K562 (cell line): ENCODE measurements around the gene CCDC116. TPM values are rescaled to one million over a fixed set of nuclear protein-coding genes. Genes with fewer than 3 reads are reported as not detected.

Experiments
- ATAC-seq: fragments of 200-7000 bp; cut with Tn5 transposase; 3 replicates; pipeline ENCODE4 v1.9.1; 2020; ENCODE audit warnings: moderate library complexity
- BruUV-seq: library from RNA; stranded (reverse); fragments of 400-500 nt; replicated peaks from 2 replicates; lab custom pipeline; 2021; lab: Mats Ljungman, UMichigan
- CTCF ChIA-PET: fragments of 300-600 bp; formaldehyde crosslinking; extraction: SDS; loops from one replicate; lab custom pipeline; 2021; ENCODE audit warnings: low intra/inter-chr PET ratio; lab: Yijun Ruan, JAX
- POLR2A ChIA-PET: fragments of 300-600, 350-650 bp; sonication (Branson Sonifier 250); formaldehyde crosslinking; extraction: SDS; loops from one replicate; lab custom pipeline; 2021; ENCODE audit warnings: antibody characterized with exemption, inconsistent platforms; lab: Yijun Ruan, JAX
- DNase-seq, 4 experiments: peaks; one replicate each; pipeline versions ENCODE4 v3.0.0 to v3.0.0-alpha.2; 2011 to 2018; ENCODE audit warnings: low spot score in 3 of 4, mixed read lengths in 3 of 4; ENCODE audit errors: extremely low read depth in 1 of 4
- FAIRE-seq: peaks from 2 replicates; lab custom pipeline; 2011; peaks lifted over from hg19 to GRCh38; lab: Jason Lieb, UNC
- H2AFZ ChIP-seq: 2 replicates; pipeline ENCODE4 v1.6.0; 2011; ENCODE audit warnings: low read depth, low read length, control low read depth, inconsistent platforms
- H3K27ac ChIP-seq: fragments of 200-600 bp; 3 replicates; pipeline ENCODE4 v1.8.0; 2011; ENCODE audit warnings: low read depth, mild to moderate bottlenecking, control low read depth, inconsistent platforms, low read length, moderate library complexity, mixed read lengths; ENCODE audit errors: extremely low read depth
- H3K27me3 ChIP-seq, 2 experiments: fragments of 300-600 bp in 1 of 2; 2 replicates in 1 of 2; 3 replicates in 1 of 2; pipeline versions ENCODE4 v1.6.0 to v1.8.0; 2011; ENCODE audit warnings: inconsistent platforms in 2 of 2, low read length in 2 of 2, mild to moderate bottlenecking in 1 of 2, mixed read lengths in 1 of 2, moderate library complexity in 1 of 2; ENCODE audit not compliant: control insufficient read depth in 2 of 2, insufficient read depth in 2 of 2
- H3K36me3 ChIP-seq: fragments of 300-600 bp; 3 replicates; pipeline ENCODE4 v1.8.0; 2011; ENCODE audit warnings: mild to moderate bottlenecking, low read length, inconsistent platforms; ENCODE audit not compliant: control insufficient read depth, insufficient read depth
- H3K4me1 ChIP-seq, 2 experiments: fragments of 200-600 bp in 1 of 2; replicated peaks in 1 of 2; 2 replicates in 1 of 2; 3 replicates in 1 of 2; pipeline versions ENCODE4 v1.5.1 to v1.8.0; 2011; ENCODE audit warnings: inconsistent platforms in 2 of 2, low read length in 2 of 2, mild to moderate bottlenecking in 1 of 2, mixed read lengths in 1 of 2, moderate library complexity in 1 of 2; ENCODE audit not compliant: control insufficient read depth in 2 of 2, insufficient read depth in 2 of 2
- H3K4me2 ChIP-seq: 2 replicates; pipeline ENCODE4 v1.6.1; 2011; ENCODE audit warnings: low read length, control low read depth, inconsistent platforms, mixed read lengths; ENCODE audit not compliant: insufficient read depth
- H3K4me3 ChIP-seq: fragments of 200-600 bp; sonication (generic), shearing (Covaris generic); 2 replicates; pipeline ENCODE4 v1.5.1; 2016; ENCODE audit warnings: control low read depth, inconsistent platforms
- H3K79me2 ChIP-seq: fragments of 200-600 bp; 3 replicates; pipeline ENCODE4 v1.8.0; 2011; ENCODE audit warnings: low read length, inconsistent platforms; ENCODE audit not compliant: control insufficient read depth, insufficient read depth
- H3K9ac ChIP-seq, 2 experiments: 2 replicates each; pipeline versions ENCODE4 v1.6.0 to v1.6.1; 2011; ENCODE audit warnings: low read depth in 2 of 2, low read length in 2 of 2, control low read depth in 1 of 2, inconsistent platforms in 1 of 2, mild to moderate bottlenecking in 1 of 2, mixed read lengths in 1 of 2; ENCODE audit not compliant: insufficient read depth in 1 of 2
- H3K9me1 ChIP-seq: one replicate; pipeline ENCODE4 v1.6.0; 2011; ENCODE audit warnings: inconsistent platforms, mild to moderate bottlenecking, low read length, moderate library complexity; ENCODE audit not compliant: control insufficient read depth, insufficient read depth
- H3K9me3 ChIP-seq: replicated peaks from 2 replicates; pipeline ENCODE4 v1.5.1; 2011; ENCODE audit warnings: low read depth, low read length, inconsistent platforms; ENCODE audit not compliant: control insufficient read depth, insufficient read depth
- H4K20me1 ChIP-seq: replicated peaks from 2 replicates; pipeline ENCODE4 v1.6.1; 2011; ENCODE audit warnings: low read length, inconsistent platforms, mixed read lengths; ENCODE audit not compliant: control insufficient read depth, insufficient read depth
- BCLAF1 ChIP-seq, 2 experiments: fragments of 450-650 bp in 1 of 2; IDR thresholded peaks; 2 replicates each; pipeline ENCODE4 v1.6.1; 2011 to 2017; ENCODE audit warnings: low read depth in 2 of 2, antibody characterized with exemption in 1 of 2, borderline replicate concordance in 1 of 2, low read length in 1 of 2, mild to moderate bottlenecking in 1 of 2, mixed read lengths in 1 of 2; ENCODE audit not compliant: control insufficient read depth in 1 of 2
- CAMTA2 ChIP-seq: fragments of 250-450 bp; sonication (Bioruptor Pico); conservative IDR thresholded peaks from 2 replicates; pipeline ENCODE4 v1.5.1; 2022
- CBFB ChIP-seq: sonication (generic); formaldehyde crosslinking; IDR thresholded peaks from 2 replicates; pipeline ENCODE4 v1.4.0; 2020; ENCODE audit warnings: mild to moderate bottlenecking, missing genetic modification reagents
- CREB1 ChIP-seq, 2 experiments: sonication (generic) in 1 of 2; formaldehyde crosslinking in 1 of 2; IDR thresholded peaks; 2 replicates each; pipeline versions ENCODE4 v1.6.1 to v1.8.0; 2012 to 2022; ENCODE audit warnings: inconsistent platforms in 1 of 2, mild to moderate bottlenecking in 1 of 2, missing genetic modification reagents in 1 of 2, moderate library complexity in 1 of 2
- ETS2 ChIP-seq: IDR thresholded peaks from 2 replicates; pipeline ENCODE4 v1.6.1; 2016; ENCODE audit warnings: borderline replicate concordance, missing genetic modification characterization, mild to moderate bottlenecking, moderate library complexity, missing compliant biosample characterization; ENCODE audit not compliant: poor library complexity, severe bottlenecking
- FOXP1 ChIP-seq: sonication (generic); formaldehyde crosslinking; IDR thresholded peaks from 2 replicates; pipeline ENCODE4 v1.8.0; 2022; ENCODE audit warnings: mild to moderate bottlenecking, missing genetic modification reagents
- HDAC6 ChIP-seq: IDR thresholded peaks from 2 replicates; pipeline ENCODE4 v1.6.1; 2012; ENCODE audit warnings: low read depth, mild to moderate bottlenecking, control low read depth, inconsistent platforms, low read length, moderate library complexity
- MIER1 ChIP-seq: fragments of 450-650 bp; IDR thresholded peaks from 2 replicates; pipeline ENCODE4 v1.6.1; 2016; ENCODE audit warnings: antibody characterized with exemption, mild to moderate bottlenecking, low read depth
- PML ChIP-seq: IDR thresholded peaks from 2 replicates; pipeline ENCODE4 v1.6.1; 2012; ENCODE audit warnings: low read length, inconsistent platforms
- TBP ChIP-seq: optimal IDR thresholded peaks from 2 replicates; pipeline ENCODE3; 2011; ENCODE audit warnings: low read depth, low read length, improper control_type of control experiment
- THRB ChIP-seq: fragments of 450-650 bp; formaldehyde crosslinking; conservative IDR thresholded peaks from 2 replicates; pipeline ENCODE4 v1.4.0; 2022; ENCODE audit warnings: mild to moderate bottlenecking, missing genetic modification characterization
- ZNF143 ChIP-seq: sonication (generic); formaldehyde crosslinking; IDR thresholded peaks from 2 replicates; pipeline ENCODE4 v1.9.0; 2022; ENCODE audit warnings: mild to moderate bottlenecking, missing genetic modification reagents
- WGBS: fragments of 100-300 bp; shearing (Covaris generic); methylation state at CpG from one replicate; pipeline ENCODE4 v1.1.6; 2016; ENCODE audit warnings: low coverage, mixed read lengths; ENCODE audit not compliant: insufficient coverage; ENCODE audit errors: missing lambda C conversion rate; 5-methylcytosine and 5-hydroxymethylcytosine counted together
- in situ Hi-C: fragments of 300-500 bp; cut with MboI; formaldehyde crosslinking; loops from 4 replicates; pipeline ENCODE4 v1.15.0; 2018; ENCODE audit warnings: inconsistent platforms, mixed read lengths
- intact Hi-C: fragments of 100-400 bp; cut with micrococcal nuclease; formaldehyde crosslinking; loops from 2 replicates; pipeline ENCODE4 v1.14.2; 2022
- polyA plus RNA-seq, 8 experiments: library from polyadenylated mRNA; depleted of rRNA in 4 of 8; stranded (reverse) in 5 of 8; unstranded in 3 of 8; fragments of >200 nt; fragmentation: Nextera tagmentation in 2 of 8; fragmentation: Illumina TruSeq in 1 of 8; extraction: Ambion mirVana in 2 of 8; extraction: Trizol in 1 of 8; gene quantifications; 2 replicates each; pipeline versions ENCODE4 v1.2.1 to v1.2.3, GENCODE V29; 2011 to 2014; ENCODE audit warnings: inconsistent platforms in 1 of 8, missing spikeins in 1 of 8
- total RNA-seq, 7 experiments: library from RNA; depleted of rRNA in 6 of 7; stranded (reverse); fragments of >200 nt in 6 of 7; fragmentation: Illumina TruSeq in 2 of 7; extraction: Trizol in 2 of 7; gene quantifications; 2 replicates each; pipeline versions ENCODE4 v1.2.1 to v1.2.3, GENCODE V29; 2011 to 2021; ENCODE audit warnings: low replicate concordance in 1 of 7

The CCDC116 gene
- total and polyA plus RNA-seq, 9 of the 15 experiments (the other 6 are each of a cell fraction or from before 2014, with no cell fraction given): 1.6 to 11.3 (median 4.7) TPM

- TF ChIP-seq CAMTA2 (CRISPR knock-in tag) (0 out of 2 replicates have a peak, but pooled peaks have one; percentile 43), BCLAF1 (IDR thresholded peaks at IDR 0.05; ENCODE audit: borderline replicate concordance in 1 of 2, control insufficient read depth in 1 of 2, low read depth in 2 of 2, low read length in 1 of 2) (peak in 1 of 2 experiments; percentile 50; a peak in 1 of 4 replicates)
Observed at GRCh38 chr22:21679383-21679782, 46.8 kb downstream of the CCDC116 start (continued).

- ChIA-PET POLR2A (interaction anchor here (0.6 to 6.7 kb wide), 6 partner anchors 10 to 48 kb away, joined by 3 to 52 read pairs (median 19); no protein-coding TSS in a partner anchor), CTCF (no interaction called here)
- intact Hi-C loops: no loop called here
- Histone ChIP-seq H3K79me2 (no peaks in the 10 kb centered on the region), H4K20me1 (peaks cover 16% of the 10 kb centered on the region), H3K9me3 (no peaks in the 10 kb centered on the region), H3K9ac (peak overlapping the region in 1 of 2 experiments; percentile 37; a peak in 2 of 4 replicates), H3K4me3 (no peak overlapping the region), H3K9me1 (peaks cover 4% of the 10 kb centered on the region), H3K36me3 (peaks cover 67% of the 10 kb centered on the region; the same call in 2 of the 3 replicates), H3K27ac (no peak overlapping the region; the same call in 2 of the 3 replicates), H3K4me1 (peaks cover 0 to 36% of the 10 kb centered on the region in 2 experiments; a peak in 2 of 5 replicates), H2AFZ (no peak overlapping the region), H3K27me3 (no peaks in the 10 kb centered on the region), H3K4me2 (no peak overlapping the region)
- WGBS: 87% methylated on average over 21 of the region's 21 CpGs
- FAIRE-seq: no peak
- peak in 2 of 4 experiments; percentile 58 to 63 for DNase-seq
- in situ Hi-C loops: no loop called here
- ATAC-seq: peak; percentile 8
- no TSS peak for BruUV-seq
- TF ChIP-seq TBP (no peak), CBFB (CRISPR knock-in tag) (peak; percentile 85), THRB (CRISPR knock-in tag) (peak; percentile 75; the same call in 1 of the 2 replicates), MIER1 (no peak), HDAC6 (0 out of 2 replicates have a peak, but pooled peaks have one; percentile 88), CREB1 (IDR thresholded peaks at IDR 0.05) (no peak), CREB1 (CRISPR knock-in tag; IDR thresholded peaks at IDR 0.05) (no peak), FOXP1 (CRISPR knock-in tag) (0 out of 2 replicates have a peak, but pooled peaks have one; percentile 39), ETS2 (tag) (no peak), ZNF143 (CRISPR knock-in tag) (no peak), PML (no peak)
Observed at GRCh38 chr22:21680830-21681565, 48.4 kb downstream of the CCDC116 start.
